HEK293 (cell line): Measurements from ENCODE around the gene KIRREL3.

ENCODE experiments used
- CTCF ChIA-PET: fragments of 350-600 bp; formaldehyde crosslinking; extraction: SDS; loops from one replicate; lab custom pipeline; 2021; ENCODE audit warnings: antibody characterized with exemption; lab: Yijun Ruan, JAX
- POLR2A ChIA-PET: fragments of 300-600 bp; formaldehyde crosslinking; extraction: SDS; loops from one replicate; lab custom pipeline; 2020; ENCODE audit warnings: antibody characterized with exemption, inconsistent platforms; lab: Yijun Ruan, JAX
- H3K27ac ChIP-seq: fragments of 200-500 bp; sonication (Bioruptor generic); 2 replicates; pipeline ENCODE4 v1.5.1; 2014; ENCODE audit warnings: low read depth, low read length, control low read depth, inconsistent platforms; ENCODE audit errors: extremely low read depth
- H3K36me3 ChIP-seq, 2 experiments: fragments of 200-500 bp in 1 of 2; sonication (Bioruptor generic) in 1 of 2; 1 replicate in 1 of 2; 2 replicates in 1 of 2; pipeline ENCODE4 v1.5.1; 2014 to 2017; ENCODE audit warnings: inconsistent platforms in 2 of 2, low read length in 2 of 2; ENCODE audit not compliant: control insufficient read depth in 2 of 2, insufficient read depth in 1 of 2
- H3K4me1 ChIP-seq: fragments of 200-500 bp; sonication (Bioruptor generic); 2 replicates; pipeline ENCODE4 v1.5.1; 2014; ENCODE audit warnings: mild to moderate bottlenecking, low read length, inconsistent platforms; ENCODE audit not compliant: control insufficient read depth, insufficient read depth
- H3K4me3 ChIP-seq: 2 replicates; pipeline ENCODE4 v1.5.1; 2011; ENCODE audit warnings: low read depth, mild to moderate bottlenecking, control low read depth, low read length, moderate library complexity
- H3K9me3 ChIP-seq: fragments of 200-500 bp; sonication (Bioruptor generic); 2 replicates; pipeline ENCODE4 v1.5.1; 2014; ENCODE audit warnings: low read depth, low read length, inconsistent platforms; ENCODE audit not compliant: control insufficient read depth, insufficient read depth
- GLIS1 ChIP-seq: fragments of 450-650 bp; formaldehyde crosslinking; IDR thresholded peaks from 2 replicates; pipeline ENCODE4 v1.5.1; 2016; ENCODE audit warnings: missing biosample characterization, missing genetic modification characterization
- HOXC10 ChIP-seq: sonication (generic); formaldehyde crosslinking; IDR thresholded peaks from 2 replicates; pipeline ENCODE4 v1.8.1; 2023; ENCODE audit warnings: mild to moderate bottlenecking, missing genetic modification reagents
- KLF8 ChIP-seq: fragments of 450-650 bp; formaldehyde crosslinking; IDR thresholded peaks from 2 replicates; pipeline ENCODE4 v1.5.1; 2016; ENCODE audit warnings: missing biosample characterization, missing genetic modification characterization
- REPIN1 ChIP-seq: fragments of 450-650 bp; formaldehyde crosslinking; IDR thresholded peaks from 2 replicates; pipeline ENCODE4 v1.5.1; 2017; ENCODE audit warnings: missing biosample characterization, missing genetic modification characterization, low read depth
- ZBTB20 ChIP-seq: fragments of 450-650 bp; formaldehyde crosslinking; IDR thresholded peaks from 2 replicates; pipeline ENCODE4 v1.5.1; 2016; ENCODE audit warnings: missing biosample characterization, missing genetic modification characterization
- ZEB2 ChIP-seq: fragments of 450-650 bp; formaldehyde crosslinking; IDR thresholded peaks from 2 replicates; pipeline ENCODE4 v1.5.1; 2016; ENCODE audit warnings: missing biosample characterization, missing genetic modification characterization
- ZNF23 ChIP-seq: fragments of 450-650 bp; formaldehyde crosslinking; IDR thresholded peaks from 2 replicates; pipeline ENCODE4 v1.5.1; 2016; ENCODE audit warnings: missing biosample characterization, missing genetic modification characterization, borderline replicate concordance
- ZNF24 ChIP-seq: fragments of 450-650 bp; formaldehyde crosslinking; IDR thresholded peaks from 2 replicates; pipeline ENCODE4 v1.5.1; 2016; ENCODE audit warnings: missing biosample characterization, missing genetic modification characterization
- ZNF26 ChIP-seq: fragments of 450-650 bp; formaldehyde crosslinking; IDR thresholded peaks from 2 replicates; pipeline ENCODE4 v1.5.1; 2016; ENCODE audit warnings: missing biosample characterization, missing genetic modification characterization
- ZNF274 ChIP-seq, 2 experiments: fragments of 200-500 bp in 1 of 2; fragments of 450-650 bp in 1 of 2; sonication (Bioruptor generic) in 1 of 2; formaldehyde crosslinking in 1 of 2; IDR thresholded peaks; 2 replicates each; pipeline versions ENCODE4 v1.5.1 to v1.6.1; 2014 to 2016; ENCODE audit warnings: borderline replicate concordance in 1 of 2, inconsistent platforms in 1 of 2, low read length in 1 of 2, missing biosample characterization in 1 of 2, missing genetic modification characterization in 1 of 2
- ZNF335 ChIP-seq: fragments of 450-650 bp; formaldehyde crosslinking; conservative IDR thresholded peaks from 2 replicates; pipeline ENCODE4 v1.5.1; 2016; ENCODE audit warnings: missing biosample characterization, missing genetic modification characterization
- ZNF354C ChIP-seq: fragments of 450-650 bp; formaldehyde crosslinking; IDR thresholded peaks from 2 replicates; pipeline ENCODE4 v1.5.1; 2016; ENCODE audit warnings: missing biosample characterization, missing genetic modification characterization, low read depth, borderline replicate concordance
- ZNF416 ChIP-seq: fragments of 450-650 bp; formaldehyde crosslinking; IDR thresholded peaks from 2 replicates; pipeline ENCODE4 v1.5.1; 2016; ENCODE audit warnings: missing biosample characterization, missing genetic modification characterization
- ZNF600 ChIP-seq: fragments of 450-650 bp; formaldehyde crosslinking; IDR thresholded peaks from 2 replicates; pipeline ENCODE4 v1.5.1; 2016; ENCODE audit warnings: missing biosample characterization, missing genetic modification characterization
- ZNF610 ChIP-seq: fragments of 450-650 bp; formaldehyde crosslinking; IDR thresholded peaks from 2 replicates; pipeline ENCODE4 v1.5.1; 2016; ENCODE audit warnings: missing biosample characterization, missing genetic modification characterization, borderline replicate concordance
- ZNF623 ChIP-seq: fragments of 450-650 bp; formaldehyde crosslinking; IDR thresholded peaks from 2 replicates; pipeline ENCODE4 v1.5.1; 2016; ENCODE audit warnings: missing biosample characterization, missing genetic modification characterization
- ZNF76 ChIP-seq: fragments of 450-650 bp; formaldehyde crosslinking; IDR thresholded peaks from 2 replicates; pipeline ENCODE4; 2016; ENCODE audit warnings: low read depth, missing biosample characterization, missing genetic modification characterization, borderline replicate concordance
- ZNF791 ChIP-seq: fragments of 450-650 bp; formaldehyde crosslinking; IDR thresholded peaks from 2 replicates; pipeline ENCODE4 v1.5.1; 2016; ENCODE audit warnings: missing biosample characterization, missing genetic modification characterization
- TF ChIP-seq, protein P1 (sequence below): fragments of 450-650 bp; formaldehyde crosslinking; IDR thresholded peaks from 2 replicates; pipeline ENCODE4 v1.5.1; 2016; ENCODE audit warnings: missing biosample characterization, missing genetic modification characterization
- TF ChIP-seq, protein P2 (sequence below): IDR thresholded peaks from 2 replicates; pipeline ENCODE4 v1.6.1; 2011; ENCODE audit warnings: mild to moderate bottlenecking, low read depth, low read length, borderline replicate concordance
- TF ChIP-seq, protein P3 (sequence below): fragments of 450-650 bp; formaldehyde crosslinking; conservative IDR thresholded peaks from 2 replicates; pipeline ENCODE4 v1.5.1; 2016; ENCODE audit warnings: low read depth, missing biosample characterization, missing genetic modification characterization
- TF ChIP-seq, protein P4 (sequence below): fragments of 450-650 bp; formaldehyde crosslinking; IDR thresholded peaks from 2 replicates; pipeline ENCODE4 v1.5.1; 2016; ENCODE audit warnings: missing biosample characterization, missing genetic modification characterization

The KIRREL3 gene

DNA sequence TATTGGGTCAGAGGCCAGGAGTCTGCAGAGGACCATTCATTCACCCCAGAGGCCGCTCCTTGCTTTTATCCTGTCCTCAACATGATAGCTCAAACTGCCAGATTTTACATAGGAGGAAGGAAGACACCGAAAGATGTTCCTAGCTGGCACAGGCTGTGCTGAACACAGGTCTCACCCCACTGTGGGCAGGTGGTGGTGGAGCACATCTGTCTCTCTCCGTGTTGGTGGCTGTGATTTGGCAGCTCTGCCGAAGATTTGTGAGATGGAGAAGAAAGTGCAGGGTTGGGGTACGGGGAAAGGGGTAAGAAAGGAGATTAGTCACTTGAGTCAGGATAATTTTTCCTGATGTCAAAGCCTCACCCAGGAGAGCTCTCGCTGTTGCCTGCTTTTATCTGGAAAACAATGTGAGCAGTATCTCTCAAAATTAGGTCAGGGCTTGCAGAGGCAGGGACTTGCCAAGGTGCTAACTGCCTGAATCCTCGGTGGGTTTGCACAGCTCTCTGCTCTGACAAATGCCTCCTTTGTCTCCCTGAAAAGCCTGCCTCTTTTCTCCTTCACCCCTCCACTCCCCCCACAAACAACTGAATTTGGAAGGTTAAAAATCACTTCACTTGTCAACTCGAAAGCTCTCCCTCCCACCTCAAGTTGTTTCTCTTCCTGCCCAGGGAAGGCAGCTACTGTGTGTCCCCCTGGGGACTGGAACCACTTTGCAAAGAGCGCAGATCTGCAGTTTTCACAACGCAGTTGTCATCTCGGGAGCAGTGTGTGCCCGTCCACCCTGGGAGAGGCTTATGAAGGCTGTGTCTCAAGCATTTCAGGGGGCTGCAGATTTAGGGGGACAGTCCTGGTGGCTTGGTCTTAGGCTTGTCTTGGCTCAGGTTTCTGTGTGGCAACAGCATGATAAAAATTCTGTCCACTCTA is 345.4 kb downstream of the KIRREL3 start:
- ChIA-PET POLR2A (no interaction called here), CTCF (no interaction called here)
- Histone ChIP-seq H3K36me3 (no peaks in the 10 kb centered on the region), H3K4me3 (no peak overlapping the region), H3K4me1 (no peaks in the 10 kb centered on the region), H3K9me3 (no peaks in the 10 kb centered on the region), H3K27ac (no peak overlapping the region)
- TF ChIP-seq ZEB2: no peak
- no peak for TF ChIP-seq ZNF76 (tag by site-specific recombination)
- TF ChIP-seq, protein P1, sequence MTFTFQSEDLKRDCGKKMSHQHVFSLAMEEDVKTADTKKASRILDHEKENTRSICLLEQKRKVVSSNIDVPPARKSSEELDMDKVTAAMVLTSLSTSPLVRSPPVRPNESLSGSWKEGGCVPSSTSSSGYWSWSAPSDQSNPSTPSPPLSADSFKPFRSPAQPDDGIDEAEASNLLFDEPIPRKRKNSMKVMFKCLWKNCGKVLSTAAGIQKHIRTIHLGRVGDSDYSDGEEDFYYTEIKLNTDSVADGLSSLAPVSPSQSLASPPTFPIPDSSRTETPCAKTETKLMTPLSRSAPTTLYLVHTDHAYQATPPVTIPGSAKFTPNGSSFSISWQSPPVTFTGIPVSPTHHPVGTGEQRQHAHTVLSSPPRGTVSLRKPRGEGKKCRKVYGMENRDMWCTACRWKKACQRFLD (tag by site-specific recombination): no peak
- no peak for TF ChIP-seq ZNF24
- TF ChIP-seq ZNF23: no peak

DNA sequence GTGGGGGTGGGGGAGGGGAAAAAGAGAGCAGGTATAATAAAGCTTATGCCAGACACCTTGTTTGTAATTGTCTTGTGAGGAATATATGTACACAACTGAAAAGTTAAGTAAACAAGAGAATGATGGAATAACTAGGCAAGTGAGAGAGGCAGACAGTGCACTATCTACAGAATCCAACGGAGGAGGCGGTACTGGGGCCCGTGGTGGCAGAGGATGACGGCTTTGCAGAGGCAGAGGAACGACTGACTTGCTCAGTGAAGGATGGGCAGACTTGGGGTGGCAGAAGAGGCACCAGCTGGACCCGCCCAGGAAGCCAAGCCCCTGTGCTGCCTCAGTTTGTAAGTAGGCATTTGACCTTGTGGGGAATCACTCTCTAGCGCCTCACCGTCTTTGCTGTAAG is 347.5 kb downstream of the KIRREL3 start:
- TF ChIP-seq ZNF26 (no peak), ZBTB20 (tag by site-specific recombination) (no peak), ZNF600 (no peak), ZNF274 (IDR thresholded peaks at IDR 0.05; ENCODE audit: low read length) (no peak), ZNF274 (tag by site-specific recombination; IDR thresholded peaks at IDR 0.05; ENCODE audit: borderline replicate concordance) (no peak), REPIN1 (no peak), ZNF416 (tag by site-specific recombination) (no peak)
- TF ChIP-seq, protein P2, sequence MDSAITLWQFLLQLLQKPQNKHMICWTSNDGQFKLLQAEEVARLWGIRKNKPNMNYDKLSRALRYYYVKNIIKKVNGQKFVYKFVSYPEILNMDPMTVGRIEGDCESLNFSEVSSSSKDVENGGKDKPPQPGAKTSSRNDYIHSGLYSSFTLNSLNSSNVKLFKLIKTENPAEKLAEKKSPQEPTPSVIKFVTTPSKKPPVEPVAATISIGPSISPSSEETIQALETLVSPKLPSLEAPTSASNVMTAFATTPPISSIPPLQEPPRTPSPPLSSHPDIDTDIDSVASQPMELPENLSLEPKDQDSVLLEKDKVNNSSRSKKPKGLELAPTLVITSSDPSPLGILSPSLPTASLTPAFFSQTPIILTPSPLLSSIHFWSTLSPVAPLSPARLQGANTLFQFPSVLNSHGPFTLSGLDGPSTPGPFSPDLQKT: no peak

GRCh38 chr11:126647735-126648134 is 352.8 kb downstream of the KIRREL3 start:
- no peak overlapping the region for H3K4me3 ChIP-seq
- H3K36me3 ChIP-seq: no peaks in the 10 kb centered on the region
- no peak overlapping the region for H3K27ac ChIP-seq
- no peaks in the 10 kb centered on the region for H3K4me1 ChIP-seq
- CTCF ChIA-PET: interaction anchor here (1.1 to 1.2 kb wide), 2 partner anchors 54 to 342 kb away, joined by 3 to 6 read pairs; no protein-coding TSS in a partner anchor
- no peaks in the 10 kb centered on the region for H3K9me3 ChIP-seq
- POLR2A ChIA-PET: no interaction called here
- TF ChIP-seq ZBTB20 (tag by site-specific recombination) (no peak), ZNF791 (tag by site-specific recombination) (no peak), KLF8 (tag by site-specific recombination) (no peak), GLIS1 (tag by site-specific recombination) (no peak), ZNF354C (tag by site-specific recombination) (no peak), HOXC10 (CRISPR knock-in tag) (no peak), ZNF623 (tag by site-specific recombination) (no peak), ZNF610 (tag by site-specific recombination) (no peak), ZNF335 (no peak)
- TF ChIP-seq, protein P3, sequence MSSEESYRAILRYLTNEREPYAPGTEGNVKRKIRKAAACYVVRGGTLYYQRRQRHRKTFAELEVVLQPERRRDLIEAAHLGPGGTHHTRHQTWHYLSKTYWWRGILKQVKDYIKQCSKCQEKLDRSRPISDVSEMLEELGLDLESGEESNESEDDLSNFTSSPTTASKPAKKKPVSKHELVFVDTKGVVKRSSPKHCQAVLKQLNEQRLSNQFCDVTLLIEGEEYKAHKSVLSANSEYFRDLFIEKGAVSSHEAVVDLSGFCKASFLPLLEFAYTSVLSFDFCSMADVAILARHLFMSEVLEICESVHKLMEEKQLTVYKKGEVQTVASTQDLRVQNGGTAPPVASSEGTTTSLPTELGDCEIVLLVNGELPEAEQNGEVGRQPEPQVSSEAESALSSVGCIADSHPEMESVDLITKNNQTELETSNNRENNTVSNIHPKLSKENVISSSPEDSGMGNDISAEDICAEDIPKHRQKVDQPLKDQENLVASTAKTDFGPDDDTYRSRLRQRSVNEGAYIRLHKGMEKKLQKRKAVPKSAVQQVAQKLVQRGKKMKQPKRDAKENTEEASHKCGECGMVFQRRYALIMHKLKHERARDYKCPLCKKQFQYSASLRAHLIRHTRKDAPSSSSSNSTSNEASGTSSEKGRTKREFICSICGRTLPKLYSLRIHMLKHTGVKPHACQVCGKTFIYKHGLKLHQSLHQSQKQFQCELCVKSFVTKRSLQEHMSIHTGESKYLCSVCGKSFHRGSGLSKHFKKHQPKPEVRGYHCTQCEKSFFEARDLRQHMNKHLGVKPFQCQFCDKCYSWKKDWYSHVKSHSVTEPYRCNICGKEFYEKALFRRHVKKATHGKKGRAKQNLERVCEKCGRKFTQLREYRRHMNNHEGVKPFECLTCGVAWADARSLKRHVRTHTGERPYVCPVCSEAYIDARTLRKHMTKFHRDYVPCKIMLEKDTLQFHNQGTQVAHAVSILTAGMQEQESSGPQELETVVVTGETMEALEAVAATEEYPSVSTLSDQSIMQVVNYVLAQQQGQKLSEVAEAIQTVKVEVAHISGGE: no peak
- TF ChIP-seq, protein P4, sequence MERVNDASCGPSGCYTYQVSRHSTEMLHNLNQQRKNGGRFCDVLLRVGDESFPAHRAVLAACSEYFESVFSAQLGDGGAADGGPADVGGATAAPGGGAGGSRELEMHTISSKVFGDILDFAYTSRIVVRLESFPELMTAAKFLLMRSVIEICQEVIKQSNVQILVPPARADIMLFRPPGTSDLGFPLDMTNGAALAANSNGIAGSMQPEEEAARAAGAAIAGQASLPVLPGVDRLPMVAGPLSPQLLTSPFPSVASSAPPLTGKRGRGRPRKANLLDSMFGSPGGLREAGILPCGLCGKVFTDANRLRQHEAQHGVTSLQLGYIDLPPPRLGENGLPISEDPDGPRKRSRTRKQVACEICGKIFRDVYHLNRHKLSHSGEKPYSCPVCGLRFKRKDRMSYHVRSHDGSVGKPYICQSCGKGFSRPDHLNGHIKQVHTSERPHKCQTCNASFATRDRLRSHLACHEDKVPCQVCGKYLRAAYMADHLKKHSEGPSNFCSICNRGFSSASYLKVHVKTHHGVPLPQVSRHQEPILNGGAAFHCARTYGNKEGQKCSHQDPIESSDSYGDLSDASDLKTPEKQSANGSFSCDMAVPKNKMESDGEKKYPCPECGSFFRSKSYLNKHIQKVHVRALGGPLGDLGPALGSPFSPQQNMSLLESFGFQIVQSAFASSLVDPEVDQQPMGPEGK (tag by site-specific recombination): no peak

More for the DNA sequence above, 347.5 kb downstream of the KIRREL3 start:
- H3K4me3 ChIP-seq: no peak overlapping the region
- H3K4me1 ChIP-seq: no peaks in the 10 kb centered on the region
- no peaks in the 10 kb centered on the region for H3K36me3 ChIP-seq
- no peak overlapping the region for H3K27ac ChIP-seq
- CTCF ChIA-PET: no interaction called here
- POLR2A ChIA-PET: no interaction called here
- H3K9me3 ChIP-seq: no peaks in the 10 kb centered on the region
